ENCODE measurements around the gene CD19.
"Not testable (repeated sequence)": the region's sequence is repeated elsewhere in the genome, so short reads cannot be mapped to it uniquely, and the experiment has no call there.

Gene CD19

GRCh38 chr16:28937222-28937876 is 5.6 kb downstream of the CD19 start:
- DNase-seq = no peak

- DNase-seq = no peak
Measured at GRCh38 chr16:28938721-28939120, 7.0 kb downstream of the CD19 start.

GRCh38 chr16:28939825-28940224 is 8.1 kb downstream of the CD19 start:
- not testable (repeated sequence) for DNase-seq

- DNase-seq = no peak
Measured at GRCh38 chr16:28943281-28943680, 11.5 kb downstream of the CD19 start.

- DNase-seq = no peak
Measured at GRCh38 chr16:28946681-28947080, 14.9 kb downstream of the CD19 start.

GRCh38 chr16:28950648-28951409 is 19.1 kb downstream of the CD19 start, which contains the start of gene NFATC2IP:
NFATC2IP (plus strand) TSS chr16:28950937; CDS start chr16:28951012, 75 bp downstream.
- DNase-seq = peak; percentile 99

GRCh38 chr16:28951410-28951943 is 19.7 kb downstream of the CD19 start:
- DNase-seq = no peak

GRCh38 chr16:28958216-28958615 is 26.4 kb downstream of the CD19 start:
- no peak for DNase-seq

GRCh38 chr16:28958836-28959235 is 27.1 kb downstream of the CD19 start:
- DNase-seq = no peak

GRCh38 chr16:28964072-28964471 is 32.3 kb downstream of the CD19 start:
- DNase-seq = no peak

GRCh38 chr16:28964496-28964895 is 32.7 kb downstream of the CD19 start:
- DNase-seq = no peak

- DNase-seq = no peak
Measured at GRCh38 chr16:28967156-28967555, 35.4 kb downstream of the CD19 start.

- DNase-seq = not testable (repeated sequence)
Measured at GRCh38 chr16:28969696-28970095, 37.9 kb downstream of the CD19 start.

- peak; percentile 46 for DNase-seq
Measured at GRCh38 chr16:28974007-28974436, 42.3 kb downstream of the CD19 start.

- peak; percentile 90 for DNase-seq
Measured at GRCh38 chr16:28974437-28975157, 42.8 kb downstream of the CD19 start, which contains the start of gene SPNS1. SPNS1 (plus strand) TSS chr16:28974778; CDS start chr16:28975152, 374 bp downstream.

GRCh38 chr16:28975158-28975599 is 43.4 kb downstream of the CD19 start:
- no peak for DNase-seq

- DNase-seq = no peak
Measured at GRCh38 chr16:28977703-28978662, 46.2 kb downstream of the CD19 start.

GRCh38 chr16:28980330-28980729 is 48.6 kb downstream of the CD19 start:
- not testable (repeated sequence) for DNase-seq

GRCh38 chr16:28980929-28981328 is 49.2 kb downstream of the CD19 start:
- no peak for DNase-seq

GRCh38 chr16:28981517-28981916 is 49.7 kb downstream of the CD19 start:
- peak; percentile 49 for DNase-seq

GRCh38 chr16:28982418-28982817 is 50.6 kb downstream of the CD19 start:
- no peak for DNase-seq

- DNase-seq = no peak
Measured at GRCh38 chr16:28982949-28983348, 51.2 kb downstream of the CD19 start.

Data from activated CD8-positive, alpha-beta memory T cell treated with anti-CD3 and anti-CD28 coated beads, Interleukin-2, amount 50 U/mL, for 4 hours (primary cell).